GM19328 (cell line): Measurements from ENCODE around the gene STUB1.
"Not testable (repeated sequence)": the region's sequence is repeated elsewhere in the genome, so short reads cannot be mapped to it uniquely, and the experiment has no call there.

ENCODE experiments used
- ATAC-seq: cut with Tn5 transposase; IDR thresholded peaks from one replicate; pipeline ENCODE4 v1.9.1; 2021; ENCODE audit warnings: mild to moderate bottlenecking, moderate library complexity; ENCODE audit not compliant: unreplicated experiment

STUB1 gene

GRCh38 chr16:678209-678857 is 1.9 kb upstream of the STUB1 start:
- ATAC-seq, result no peak

- no peak for ATAC-seq
Observed at GRCh38 chr16:678858-679813, 1.1 kb upstream of the STUB1 start.

- no peak for ATAC-seq
Observed at GRCh38 chr16:680625-680945, 375 bp downstream of the STUB1 start.

GRCh38 chr16:680967-681745 is 946 bp downstream of the STUB1 start:
- ATAC-seq, result no peak

- no peak for ATAC-seq
Observed at GRCh38 chr16:681746-682427, 1.7 kb downstream of the STUB1 start.

GRCh38 chr16:682493-683395 is 2.5 kb downstream of the STUB1 start:
- no peak for ATAC-seq

GRCh38 chr16:683396-684070 is 3.3 kb downstream of the STUB1 start:
- no peak for ATAC-seq

- ATAC-seq, result peak; percentile 46
Observed at GRCh38 chr16:684071-684794, 4.0 kb downstream of the STUB1 start, which contains the start of gene JMJD8. Gene JMJD8, minus strand, starts transcription at chr16:684334. Its CDS starts 15 bp downstream, at chr16:684319.

- no peak for ATAC-seq
Observed at GRCh38 chr16:684961-685696, 4.9 kb downstream of the STUB1 start.

GRCh38 chr16:685967-686366 is 5.8 kb downstream of the STUB1 start:
- no peak for ATAC-seq

- no peak for ATAC-seq
Observed at GRCh38 chr16:686459-687260, 6.5 kb downstream of the STUB1 start.

- no peak for ATAC-seq
Observed at GRCh38 chr16:687499-687898, 7.3 kb downstream of the STUB1 start.

GRCh38 chr16:689175-689897 is 9.1 kb downstream of the STUB1 start:
- ATAC-seq, result no peak

GRCh38 chr16:691242-691641 is 11.0 kb downstream of the STUB1 start:
- not testable (repeated sequence) for ATAC-seq

GRCh38 chr16:692356-693108 is 12.3 kb downstream of the STUB1 start:
- no peak for ATAC-seq

- no peak for ATAC-seq
Observed at GRCh38 chr16:693364-693763, 13.2 kb downstream of the STUB1 start.
